ENCODE data around the gene CLIC5.

Gene CLIC5

DNA sequence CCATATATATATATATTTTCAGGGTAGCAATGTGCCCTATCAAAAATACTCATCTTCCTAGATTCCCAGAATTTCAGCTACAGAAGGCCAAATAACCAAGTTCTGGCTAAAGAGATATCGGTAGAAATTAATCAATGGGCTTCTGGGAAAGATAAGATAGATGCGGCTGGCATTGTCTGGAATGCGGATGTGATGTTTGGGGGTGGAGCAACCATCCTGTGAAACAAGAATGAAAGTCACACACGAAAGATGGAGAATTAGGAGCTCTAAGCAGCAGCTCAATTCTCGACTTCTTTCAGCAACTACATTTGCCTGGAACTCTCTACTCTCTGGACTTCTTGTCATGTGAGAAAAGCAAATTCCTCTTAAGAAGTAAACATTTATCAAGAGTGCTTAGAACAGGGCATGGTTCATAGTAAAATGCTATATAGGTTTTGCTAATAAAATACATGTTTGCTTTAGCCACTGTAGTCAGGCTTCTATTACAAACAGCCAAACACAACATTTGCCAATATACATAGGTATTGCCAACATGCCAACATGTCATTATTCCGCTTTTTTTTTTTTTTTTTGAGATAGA, 90.8 kb downstream of the CLIC5 start:
- Mint-ChIP-seq H3K27me3 (no peaks in the 10 kb centered on the region), H3K4me3 (no peak overlapping the region), H3K4me1 (peaks cover 59% of the 10 kb centered on the region), H3K27ac (no peak overlapping the region), H3K36me3 (ENCODE audit: low read depth) (no peaks in the 10 kb centered on the region), H3K9me3 (no peaks in the 10 kb centered on the region)
- ATAC-seq (no peak), DNase-seq (no peak)

DNA sequence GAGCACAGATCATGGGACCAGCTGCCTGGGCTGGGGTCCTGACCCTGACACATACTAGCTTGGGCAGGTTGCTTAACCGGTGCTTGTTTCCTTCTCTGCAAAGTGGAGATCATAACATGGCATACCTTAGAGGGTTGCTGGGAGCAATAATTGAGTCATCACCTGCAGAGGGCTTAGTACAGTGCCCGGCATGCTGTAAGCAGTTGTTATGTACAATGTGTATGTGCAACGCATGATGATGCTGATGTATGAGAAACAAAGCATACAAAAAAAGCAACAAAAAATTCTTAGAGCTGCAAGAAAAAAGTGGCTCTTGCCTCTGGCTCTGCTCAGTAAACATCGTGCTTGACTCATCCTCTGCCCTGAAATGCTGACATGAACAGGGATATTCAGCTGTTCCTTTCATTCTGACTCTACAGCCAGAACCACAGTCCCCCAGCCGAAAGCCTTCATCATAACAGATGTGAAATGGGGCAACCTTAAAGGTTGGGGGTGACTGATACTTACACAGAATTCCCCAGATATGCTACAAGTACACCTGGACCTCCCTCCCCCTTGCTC, 91.7 kb downstream of the CLIC5 start:
- H3K4me1 Mint-ChIP-seq, result peaks cover 59% of the 10 kb centered on the region
- peak overlapping the region; percentile 83 for H3K27ac Mint-ChIP-seq
- peak; percentile 44 for DNase-seq
- no peaks in the 10 kb centered on the region for H3K36me3 Mint-ChIP-seq (ENCODE audit: low read depth)
- peak overlapping the region; percentile 20 for H3K4me3 Mint-ChIP-seq
- peak; percentile 91 for ATAC-seq
- H3K27me3 Mint-ChIP-seq, result no peaks in the 10 kb centered on the region
- no peaks in the 10 kb centered on the region for H3K9me3 Mint-ChIP-seq

DNA sequence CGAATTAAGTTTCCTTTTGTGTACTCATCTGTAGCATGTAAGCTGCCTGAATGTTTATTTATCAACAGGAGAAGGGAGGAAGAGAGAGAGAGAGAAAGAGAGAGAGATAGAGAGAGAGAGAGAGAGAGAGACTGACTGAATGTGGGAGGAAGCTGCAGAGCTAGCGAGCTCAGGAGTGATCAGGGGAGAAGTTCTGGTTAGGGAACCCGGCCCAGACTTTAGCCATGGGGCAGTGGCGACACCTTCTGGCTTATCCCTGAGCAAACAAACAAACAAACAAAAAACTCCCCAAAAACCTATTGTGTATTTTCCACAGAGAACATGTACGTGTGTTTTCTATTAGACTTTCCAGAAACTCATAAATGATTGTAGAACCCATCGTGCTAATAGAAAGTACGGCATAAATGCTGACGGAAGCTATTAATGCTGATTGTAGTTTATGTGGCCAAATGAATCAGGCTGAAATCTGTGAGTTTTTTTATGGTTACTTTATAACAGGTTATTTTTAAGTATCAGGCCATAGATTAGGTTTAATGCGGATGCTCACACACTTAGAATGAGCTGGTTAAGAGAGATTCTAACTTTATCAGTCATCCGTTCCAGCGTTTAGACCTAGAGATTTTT, 92.8 kb downstream of the CLIC5 start:
- Mint-ChIP-seq H3K9me3 (no peaks in the 10 kb centered on the region), H3K4me1 (peaks cover 58% of the 10 kb centered on the region), H3K27ac (peak overlapping the region; percentile 83), H3K4me3 (peak overlapping the region; percentile 19), H3K27me3 (no peaks in the 10 kb centered on the region), H3K36me3 (ENCODE audit: low read depth) (no peaks in the 10 kb centered on the region)
- DNase-seq, result peak; percentile 68
- ATAC-seq, result no peak

DNA sequence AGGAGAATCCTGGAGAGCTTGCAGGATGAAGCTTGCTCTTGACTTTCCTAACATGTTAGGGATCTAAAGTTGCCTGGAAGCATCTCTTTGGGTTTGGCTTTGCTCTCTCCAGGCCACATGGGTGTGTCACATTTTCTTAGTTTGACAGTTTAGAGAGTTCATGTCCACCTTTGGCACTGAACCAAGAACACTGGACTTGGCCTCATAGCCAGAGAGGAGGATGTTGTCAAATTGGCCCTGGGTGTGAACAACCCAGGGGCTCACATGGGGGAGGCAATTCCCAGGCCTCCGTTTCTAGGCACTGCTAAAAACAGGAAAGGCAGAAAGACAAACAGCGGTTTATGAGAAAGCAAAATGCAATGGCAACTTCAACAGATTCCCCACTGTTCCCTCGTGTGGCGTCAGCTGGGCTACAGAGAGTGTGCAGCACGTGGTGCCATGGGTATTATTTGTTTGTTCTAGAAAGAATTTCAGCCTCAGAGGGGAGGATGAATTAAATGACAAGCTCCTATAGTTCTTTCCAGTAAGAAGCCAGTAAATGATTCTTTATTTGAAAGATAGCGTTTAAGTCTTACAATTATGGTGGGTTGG, 93.9 kb downstream of the CLIC5 start:
- peak overlapping the region; percentile 73 for H3K27ac Mint-ChIP-seq
- no peaks in the 10 kb centered on the region for H3K36me3 Mint-ChIP-seq (ENCODE audit: low read depth)
- peaks cover 54% of the 10 kb centered on the region for H3K4me1 Mint-ChIP-seq
- no peak overlapping the region for H3K4me3 Mint-ChIP-seq
- DNase-seq, result no peak
- no peaks in the 10 kb centered on the region for H3K9me3 Mint-ChIP-seq
- no peak for ATAC-seq
- H3K27me3 Mint-ChIP-seq, result no peaks in the 10 kb centered on the region

DNA sequence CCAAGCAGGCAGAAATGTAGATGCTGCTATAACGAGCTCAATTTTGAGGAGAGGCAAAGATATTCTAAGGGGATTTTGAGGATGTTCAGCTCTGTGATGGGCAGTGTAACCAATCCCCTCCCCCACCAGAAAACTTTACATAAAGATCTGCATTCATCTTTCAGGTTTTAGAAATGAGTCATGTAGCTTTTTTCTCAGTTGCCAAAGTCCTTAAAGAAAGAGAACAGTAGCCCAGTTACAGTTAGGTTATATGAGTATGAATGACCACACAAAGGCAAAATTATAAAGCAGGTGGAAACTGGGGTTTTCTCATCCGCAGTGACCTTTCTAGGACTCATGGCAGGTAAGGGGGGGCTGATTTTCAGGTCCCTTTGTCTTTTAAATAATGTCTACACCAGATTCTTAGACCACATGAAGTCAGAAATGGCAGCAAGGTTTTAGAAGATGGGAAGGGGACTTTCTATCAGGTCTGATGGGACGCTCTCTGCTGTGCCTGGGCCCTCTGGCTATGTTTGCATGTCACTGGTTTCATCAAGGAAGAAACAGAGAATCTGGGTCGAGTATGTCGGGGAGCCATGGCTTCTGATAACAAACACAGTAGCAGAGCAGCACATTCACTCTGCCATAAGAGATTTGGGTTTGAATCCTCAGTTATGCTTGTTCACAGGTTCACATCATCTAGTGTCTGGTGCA, 94.7 kb downstream of the CLIC5 start:
- H3K4me1 Mint-ChIP-seq, result peaks cover 51% of the 10 kb centered on the region
- H3K27ac Mint-ChIP-seq, result peak overlapping the region; percentile 73
- ATAC-seq, result peak; percentile 29
- peak overlapping the region; percentile 10 for H3K4me3 Mint-ChIP-seq
- H3K9me3 Mint-ChIP-seq, result no peaks in the 10 kb centered on the region
- DNase-seq, result no peak
- no peaks in the 10 kb centered on the region for H3K27me3 Mint-ChIP-seq
- no peaks in the 10 kb centered on the region for H3K36me3 Mint-ChIP-seq (ENCODE audit: low read depth)

DNA sequence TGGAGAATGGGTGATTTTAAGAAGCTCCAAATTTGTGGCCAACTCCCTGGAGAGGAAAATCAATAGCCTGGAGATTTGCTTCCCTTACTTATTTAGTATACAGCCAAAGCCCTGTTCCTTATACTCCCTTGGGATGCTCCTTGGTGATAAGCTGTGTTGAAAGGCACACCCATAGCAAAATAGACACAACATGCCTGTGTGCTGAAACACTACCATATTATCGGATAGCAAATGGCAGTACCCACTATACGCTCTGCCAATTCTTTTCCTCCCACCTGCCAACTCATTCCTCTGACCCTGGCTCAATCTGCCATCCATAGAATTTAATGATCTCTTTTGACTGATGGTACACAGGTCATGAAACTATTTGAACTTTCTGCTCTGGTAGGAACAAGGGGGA, 98.2 kb downstream of the CLIC5 start:
- H3K4me1 Mint-ChIP-seq, result peaks cover 26% of the 10 kb centered on the region
- H3K27me3 Mint-ChIP-seq, result no peaks in the 10 kb centered on the region
- no peak overlapping the region for H3K4me3 Mint-ChIP-seq
- no peaks in the 10 kb centered on the region for H3K9me3 Mint-ChIP-seq
- no peak overlapping the region for H3K27ac Mint-ChIP-seq
- peaks cover 1% of the 10 kb centered on the region for H3K36me3 Mint-ChIP-seq (ENCODE audit: low read depth)
- no peak for DNase-seq
- ATAC-seq, result no peak

DNA sequence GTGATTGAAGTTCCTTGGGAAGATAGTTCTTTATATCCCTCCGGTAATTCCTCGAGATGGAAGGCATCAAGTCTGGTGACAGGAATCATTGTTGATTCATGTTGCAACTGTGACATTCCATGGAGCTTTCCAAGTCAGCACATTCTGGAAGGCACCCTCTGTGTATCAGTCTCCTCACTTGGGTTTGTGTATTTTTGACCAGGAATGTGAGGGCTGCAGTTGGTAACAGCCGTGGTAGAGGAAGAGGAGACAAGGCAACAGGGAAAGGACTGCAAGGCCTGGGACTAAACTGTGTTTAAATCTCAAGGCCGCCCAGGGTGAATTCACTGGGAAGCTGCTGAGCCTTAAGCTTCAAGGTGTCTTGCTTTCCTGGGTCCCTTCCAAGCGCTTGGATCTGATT, 99.0 kb downstream of the CLIC5 start:
- H3K36me3 Mint-ChIP-seq (ENCODE audit: low read depth), result peaks cover 3% of the 10 kb centered on the region
- no peak overlapping the region for H3K27ac Mint-ChIP-seq
- no peak for DNase-seq
- H3K4me1 Mint-ChIP-seq, result peaks cover 18% of the 10 kb centered on the region
- ATAC-seq, result no peak
- H3K27me3 Mint-ChIP-seq, result no peaks in the 10 kb centered on the region
- H3K9me3 Mint-ChIP-seq, result no peaks in the 10 kb centered on the region
- H3K4me3 Mint-ChIP-seq, result no peak overlapping the region

DNA sequence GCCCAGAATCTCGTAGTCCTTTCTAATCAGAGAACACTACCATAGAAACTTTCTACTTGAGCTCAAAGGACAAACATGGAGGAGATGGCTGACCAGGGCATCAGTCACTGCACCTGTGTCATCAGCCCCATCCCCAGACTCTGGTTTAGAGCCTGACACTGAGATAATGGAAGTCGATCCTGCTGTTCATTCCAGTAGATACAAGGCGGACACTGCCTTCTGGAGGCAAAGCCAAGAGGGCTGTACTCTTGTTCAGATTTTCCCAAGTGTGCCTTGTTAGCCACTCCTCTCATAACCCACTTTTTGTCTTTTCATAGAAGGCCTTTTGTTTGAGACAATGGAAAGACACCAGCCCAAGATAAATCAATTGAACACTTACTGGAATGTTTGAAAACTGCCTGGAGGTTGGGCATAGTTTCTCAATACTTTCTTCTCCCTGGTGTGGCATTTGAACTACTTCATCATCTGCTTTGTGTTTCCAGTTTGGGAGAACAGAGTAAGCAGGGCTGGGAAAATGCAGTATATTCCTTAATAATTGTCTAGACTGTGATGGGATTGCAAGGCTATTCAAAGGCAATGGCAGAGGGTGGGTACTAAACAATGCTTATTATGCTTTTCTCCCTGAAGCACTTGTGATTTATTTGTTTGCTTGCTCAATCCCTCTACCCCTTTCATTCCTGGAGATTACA, 99.7 kb downstream of the CLIC5 start:
- DNase-seq (no peak), ATAC-seq (no peak)
- Mint-ChIP-seq H3K9me3 (no peaks in the 10 kb centered on the region), H3K36me3 (ENCODE audit: low read depth) (peaks cover 4% of the 10 kb centered on the region), H3K4me3 (no peak overlapping the region), H3K27ac (no peak overlapping the region), H3K4me1 (peaks cover 11% of the 10 kb centered on the region), H3K27me3 (no peaks in the 10 kb centered on the region)

DNA sequence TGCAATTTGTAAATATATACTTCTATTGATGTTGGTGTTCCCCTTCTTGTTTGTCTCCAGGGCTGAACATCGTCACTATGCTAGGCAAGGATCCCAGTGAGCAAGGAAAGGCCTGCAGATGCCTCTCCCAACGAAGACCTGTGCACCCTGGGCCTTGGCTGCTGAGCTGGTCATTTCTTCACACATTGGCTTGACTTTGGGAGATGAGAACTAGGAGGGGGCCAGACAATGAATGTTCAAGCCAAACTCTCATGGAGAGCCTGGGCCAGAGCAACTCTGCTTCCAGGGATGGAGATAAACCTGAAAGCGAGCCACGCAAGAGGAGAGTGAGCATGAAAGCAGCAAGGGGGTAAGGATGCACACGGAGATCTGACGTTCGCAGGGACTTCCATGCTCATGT, 104.0 kb downstream of the CLIC5 start:
- Mint-ChIP-seq H3K4me1 (no peaks in the 10 kb centered on the region), H3K27me3 (no peaks in the 10 kb centered on the region), H3K4me3 (no peak overlapping the region), H3K27ac (no peak overlapping the region), H3K36me3 (ENCODE audit: low read depth) (peaks cover 4% of the 10 kb centered on the region), H3K9me3 (no peaks in the 10 kb centered on the region)
- ATAC-seq (no peak), DNase-seq (no peak)

DNA sequence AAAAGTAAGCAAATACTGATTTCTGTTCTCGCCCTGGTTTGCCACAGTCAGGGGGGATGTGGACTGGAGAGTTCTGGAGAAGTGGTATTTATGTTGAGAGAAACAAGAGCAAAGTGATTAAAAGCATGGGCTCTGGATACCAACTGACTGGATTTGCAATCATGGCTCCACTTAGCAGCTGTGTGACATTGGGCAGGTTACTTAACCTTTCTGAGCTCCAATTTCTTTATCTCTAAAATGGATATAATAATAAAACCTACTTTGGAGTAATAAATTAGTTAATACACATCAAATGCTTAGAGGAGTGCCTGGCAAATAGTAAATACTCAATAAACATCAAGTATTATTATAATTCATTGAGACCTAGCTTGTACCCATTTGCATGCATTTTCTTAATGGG, 111.7 kb downstream of the CLIC5 start:
- H3K36me3 Mint-ChIP-seq (ENCODE audit: low read depth), result no peaks in the 10 kb centered on the region
- ATAC-seq (no peak), DNase-seq (no peak)
- no peaks in the 10 kb centered on the region for H3K27me3 Mint-ChIP-seq
- H3K9me3 Mint-ChIP-seq, result no peaks in the 10 kb centered on the region
- H3K4me3 Mint-ChIP-seq, result no peak overlapping the region
- H3K27ac Mint-ChIP-seq, result no peak overlapping the region
- H3K4me1 Mint-ChIP-seq, result no peaks in the 10 kb centered on the region

DNA sequence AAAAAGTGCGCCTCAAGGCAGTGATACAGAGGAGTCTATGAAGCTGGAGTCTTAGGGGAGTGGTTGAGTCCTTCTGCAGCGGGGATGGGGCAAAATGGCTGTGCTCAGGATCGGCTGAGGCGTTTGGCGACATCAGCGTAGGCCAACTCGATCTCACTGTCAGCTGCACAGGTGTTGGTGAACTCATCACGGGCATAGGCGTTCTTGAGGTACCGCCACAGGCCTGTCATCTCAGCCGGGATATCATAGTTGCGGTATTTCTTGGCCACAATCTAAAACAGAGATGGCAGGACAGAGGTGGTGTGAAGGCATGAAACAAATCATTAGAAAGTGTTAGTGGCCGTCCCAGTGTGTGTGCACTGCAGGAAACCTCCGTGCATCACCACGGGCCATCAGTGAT, 112.7 kb downstream of the CLIC5 start:
- no peak for DNase-seq
- no peaks in the 10 kb centered on the region for H3K4me1 Mint-ChIP-seq
- no peak overlapping the region for H3K4me3 Mint-ChIP-seq
- H3K27me3 Mint-ChIP-seq, result peaks cover under 1% of the 10 kb centered on the region
- no peaks in the 10 kb centered on the region for H3K36me3 Mint-ChIP-seq (ENCODE audit: low read depth)
- H3K27ac Mint-ChIP-seq, result no peak overlapping the region
- no peak for ATAC-seq
- H3K9me3 Mint-ChIP-seq, result no peaks in the 10 kb centered on the region

DNA sequence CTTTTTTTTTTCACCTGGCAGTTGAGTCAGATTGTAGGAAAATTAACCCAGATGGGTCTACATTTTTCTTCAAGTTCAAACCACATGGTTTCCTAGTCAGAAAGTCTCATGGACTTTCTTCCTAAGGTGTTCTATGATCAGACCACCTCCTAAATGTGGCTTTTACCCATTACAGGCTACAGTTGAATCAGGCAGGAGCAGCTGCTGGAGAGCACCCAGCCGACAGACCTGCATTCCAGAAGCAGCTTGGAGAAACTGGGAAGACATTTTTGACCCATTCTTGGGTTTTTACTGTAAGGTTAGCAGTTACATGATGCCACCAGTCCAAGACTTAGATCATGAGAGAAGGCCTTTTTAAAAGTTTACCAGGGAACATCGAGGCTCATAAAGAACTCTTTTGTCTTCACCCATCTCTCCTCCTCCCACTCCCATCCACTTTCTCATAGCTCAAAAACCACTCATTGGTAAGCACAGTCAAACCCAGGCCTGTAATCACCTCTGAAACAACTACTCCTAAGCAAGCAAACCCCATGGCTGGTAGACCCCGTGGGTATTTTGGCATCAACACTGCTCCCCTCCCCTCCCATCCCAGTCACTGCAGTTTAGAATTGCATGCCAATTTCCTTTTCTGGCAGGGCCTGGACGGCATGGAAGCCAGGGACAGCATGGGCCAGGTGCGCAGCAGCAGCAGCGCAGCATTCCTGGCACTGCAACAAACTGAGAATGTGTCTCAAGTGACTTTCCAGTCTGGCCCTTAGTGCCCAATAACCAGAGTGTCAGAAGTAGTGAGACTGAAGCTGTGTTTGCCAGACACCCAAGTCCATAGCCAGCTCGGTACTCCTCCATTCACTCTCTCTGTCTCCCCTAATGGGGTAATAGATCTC, 113.7 kb downstream of the CLIC5 start:
- peaks cover 6% of the 10 kb centered on the region for H3K4me1 Mint-ChIP-seq
- no peak overlapping the region for H3K27ac Mint-ChIP-seq
- no peaks in the 10 kb centered on the region for H3K36me3 Mint-ChIP-seq (ENCODE audit: low read depth)
- ATAC-seq (no peak), DNase-seq (no peak)
- no peaks in the 10 kb centered on the region for H3K9me3 Mint-ChIP-seq
- H3K27me3 Mint-ChIP-seq, result peaks cover 2% of the 10 kb centered on the region
- H3K4me3 Mint-ChIP-seq, result no peak overlapping the region

DNA sequence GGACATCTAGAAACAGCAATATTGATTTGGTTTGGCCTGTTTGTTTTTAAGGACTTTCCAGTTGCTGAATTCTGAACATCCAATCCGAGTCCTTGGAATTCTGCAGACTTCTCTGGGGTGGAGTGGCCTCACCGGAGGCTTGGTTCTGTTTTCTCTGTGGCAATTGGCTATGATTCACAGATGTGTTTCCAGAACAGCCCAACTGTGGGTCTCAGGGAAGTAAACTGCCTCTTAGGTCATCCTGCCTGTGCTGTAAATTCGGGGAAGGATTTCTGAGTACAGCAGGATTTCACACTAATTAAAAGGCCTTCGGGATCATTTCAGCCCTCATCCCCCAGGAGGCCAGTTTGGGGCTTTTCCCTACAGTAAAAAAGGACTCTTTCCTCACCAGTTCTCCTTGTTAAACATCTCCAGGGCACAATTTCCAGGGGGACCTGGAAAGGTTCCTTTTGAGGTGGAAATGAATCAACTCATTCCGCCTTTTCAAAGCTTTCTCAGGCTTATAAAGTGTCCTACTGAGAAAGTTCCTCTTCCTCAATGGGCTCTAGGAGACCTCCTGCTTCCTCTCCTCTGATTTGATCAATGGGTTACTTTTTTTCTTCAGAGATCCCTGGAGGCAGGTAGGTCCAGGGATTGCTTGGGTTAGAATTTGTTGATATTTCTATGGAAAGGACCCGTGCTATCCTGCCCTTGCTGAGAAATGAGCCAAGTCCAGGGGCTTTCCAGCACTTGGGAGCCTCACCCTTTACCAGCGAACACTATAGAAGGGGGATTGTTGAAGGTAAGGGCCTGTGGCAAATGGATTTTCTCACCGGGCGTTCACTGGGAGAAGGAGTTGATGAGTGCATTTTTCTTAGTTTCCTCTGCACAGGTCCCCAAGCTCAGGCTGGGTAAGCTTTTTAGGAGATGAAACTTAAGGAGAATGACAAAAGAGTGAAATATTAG, 114.6 kb downstream of the CLIC5 start:
- ATAC-seq, result no peak
- Mint-ChIP-seq H3K4me3 (no peak overlapping the region), H3K27me3 (peaks cover 2% of the 10 kb centered on the region), H3K9me3 (no peaks in the 10 kb centered on the region), H3K36me3 (ENCODE audit: low read depth) (no peaks in the 10 kb centered on the region), H3K27ac (no peak overlapping the region), H3K4me1 (peaks cover 7% of the 10 kb centered on the region)
- no peak for DNase-seq
